GM23248 (cell line): Measurements from ENCODE around the gene AQP4.

ENCODE experiments used
- EZH2 ChIP-seq: fragments of 200-600 bp; sonication (generic); IDR thresholded peaks from 2 replicates; pipeline ENCODE4 v1.6.1; 2018; ENCODE audit warnings: antibody characterized with exemption, mild to moderate bottlenecking; ENCODE audit not compliant: insufficient read depth, poor library complexity, severe bottlenecking
- EZH2phosphoT487 ChIP-seq: fragments of 200-600 bp; sonication (generic); IDR thresholded peaks from 2 replicates; pipeline ENCODE4 v1.6.1; 2018; ENCODE audit warnings: antibody characterized with exemption, moderate library complexity, mild to moderate bottlenecking, low read depth; ENCODE audit not compliant: insufficient read depth

DNA sequence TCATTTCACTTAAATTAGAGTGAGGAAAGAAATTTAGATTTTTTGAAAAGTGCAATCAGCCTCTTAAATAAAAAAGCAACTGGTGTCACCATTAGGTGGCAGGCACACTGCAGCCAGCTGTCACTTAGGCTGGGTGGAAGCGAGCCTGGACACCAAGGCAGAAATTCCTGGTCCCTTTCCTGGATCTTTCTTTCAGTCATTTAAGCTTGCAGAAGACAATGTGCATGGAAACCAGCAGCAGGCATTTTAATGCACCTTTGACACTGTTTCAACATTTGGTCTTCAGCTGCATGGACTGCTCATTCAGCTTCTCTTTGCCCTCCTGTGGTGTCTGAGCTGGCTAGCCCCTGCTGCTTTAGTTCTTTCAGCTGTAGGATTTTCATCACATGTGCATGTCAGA is 61.0 kb downstream of the AQP4 start:
- TF ChIP-seq EZH2 (no peak), EZH2phosphoT487 (no peak)
